Measurements from ENCODE around the gene CCDC69.
"Not testable (repeated sequence)": the region's sequence is repeated elsewhere in the genome, so short reads cannot be mapped to it uniquely, and the experiment has no call there.

CCDC69 gene

GRCh38 chr5:151248651-151249050 lies 24.8 kb upstream of the CCDC69 start:
- DNase-seq (ENCODE audit: low read depth) = no peak
- H3K4me3 ChIP-seq (ENCODE audit: low read depth, low read length) = no peak overlapping the region
- TF ChIP-seq, protein P1, sequence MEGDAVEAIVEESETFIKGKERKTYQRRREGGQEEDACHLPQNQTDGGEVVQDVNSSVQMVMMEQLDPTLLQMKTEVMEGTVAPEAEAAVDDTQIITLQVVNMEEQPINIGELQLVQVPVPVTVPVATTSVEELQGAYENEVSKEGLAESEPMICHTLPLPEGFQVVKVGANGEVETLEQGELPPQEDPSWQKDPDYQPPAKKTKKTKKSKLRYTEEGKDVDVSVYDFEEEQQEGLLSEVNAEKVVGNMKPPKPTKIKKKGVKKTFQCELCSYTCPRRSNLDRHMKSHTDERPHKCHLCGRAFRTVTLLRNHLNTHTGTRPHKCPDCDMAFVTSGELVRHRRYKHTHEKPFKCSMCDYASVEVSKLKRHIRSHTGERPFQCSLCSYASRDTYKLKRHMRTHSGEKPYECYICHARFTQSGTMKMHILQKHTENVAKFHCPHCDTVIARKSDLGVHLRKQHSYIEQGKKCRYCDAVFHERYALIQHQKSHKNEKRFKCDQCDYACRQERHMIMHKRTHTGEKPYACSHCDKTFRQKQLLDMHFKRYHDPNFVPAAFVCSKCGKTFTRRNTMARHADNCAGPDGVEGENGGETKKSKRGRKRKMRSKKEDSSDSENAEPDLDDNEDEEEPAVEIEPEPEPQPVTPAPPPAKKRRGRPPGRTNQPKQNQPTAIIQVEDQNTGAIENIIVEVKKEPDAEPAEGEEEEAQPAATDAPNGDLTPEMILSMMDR (IDR thresholded peaks at IDR 0.05; ENCODE audit: insufficient read depth, low read depth, low read length, missing control alignments) = no peak

GRCh38 chr5:151245680-151246219 lies 21.9 kb upstream of the CCDC69 start:
- no peak overlapping the region for H3K4me3 ChIP-seq (ENCODE audit: low read depth, low read length)
- TF ChIP-seq, protein P1 (IDR thresholded peaks at IDR 0.05; ENCODE audit: insufficient read depth, low read depth, low read length, missing control alignments) = no peak
- DNase-seq (ENCODE audit: low read depth) = no peak

GRCh38 chr5:151244206-151244605 lies 20.3 kb upstream of the CCDC69 start:
- no peak overlapping the region for H3K4me3 ChIP-seq (ENCODE audit: low read depth, low read length)
- TF ChIP-seq, protein P1 (IDR thresholded peaks at IDR 0.05; ENCODE audit: insufficient read depth, low read depth, low read length, missing control alignments) = no peak
- DNase-seq (ENCODE audit: low read depth) = no peak

DNA sequence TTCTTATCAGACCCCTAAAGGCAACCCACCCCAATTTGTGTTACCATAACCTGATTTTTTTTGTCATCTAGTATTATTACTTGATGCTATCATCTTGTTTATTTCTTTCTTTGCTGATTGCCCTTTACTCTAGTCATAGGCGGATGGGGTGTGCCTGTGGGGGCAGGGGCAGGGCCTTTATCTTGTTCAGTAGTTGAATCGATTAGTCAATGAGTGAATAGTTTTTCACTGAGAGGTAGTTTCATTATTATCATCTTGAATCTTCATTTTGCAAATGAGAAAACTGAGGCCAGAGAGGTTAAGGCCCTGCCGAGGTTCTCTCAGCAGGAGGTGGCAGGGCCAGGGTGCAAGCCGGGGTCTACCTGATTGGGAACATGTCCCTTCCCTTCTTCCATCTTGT lies 19.7 kb upstream of the CCDC69 start:
- DNase-seq (ENCODE audit: low read depth) = no peak
- TF ChIP-seq, protein P1 (IDR thresholded peaks at IDR 0.05; ENCODE audit: insufficient read depth, low read depth, low read length, missing control alignments) = no peak
- H3K4me3 ChIP-seq (ENCODE audit: low read depth, low read length) = no peak overlapping the region

DNA sequence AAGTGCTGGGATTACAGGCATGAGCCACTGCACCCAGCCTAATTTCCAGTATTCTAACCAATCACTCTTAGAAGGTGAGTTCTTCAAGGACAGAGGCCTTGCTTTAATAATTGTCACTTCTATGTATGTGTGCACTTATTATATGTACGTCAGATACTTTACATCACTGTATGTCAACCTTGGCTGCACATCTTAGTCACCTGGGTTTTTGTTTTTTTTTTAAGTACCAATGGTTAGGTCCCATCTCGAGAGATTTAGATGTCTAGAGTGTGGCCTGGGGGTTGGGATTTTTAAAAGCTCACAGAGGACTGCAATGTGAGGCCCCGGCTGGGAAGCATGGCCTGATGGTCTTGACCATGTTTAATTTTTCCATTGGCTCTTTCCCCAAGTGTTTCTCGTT lies 19.2 kb upstream of the CCDC69 start:
- TF ChIP-seq, protein P1 (IDR thresholded peaks at IDR 0.05; ENCODE audit: insufficient read depth, low read depth, low read length, missing control alignments) = no peak
- H3K4me3 ChIP-seq (ENCODE audit: low read depth, low read length) = no peak overlapping the region
- no peak for DNase-seq (ENCODE audit: low read depth)

GRCh38 chr5:151240924-151241635 lies 17.2 kb upstream of the CCDC69 start:
- H3K4me3 ChIP-seq (ENCODE audit: low read depth, low read length) = no peak overlapping the region
- DNase-seq (ENCODE audit: low read depth) = no peak
- TF ChIP-seq, protein P1 (IDR thresholded peaks at IDR 0.05; ENCODE audit: insufficient read depth, low read depth, low read length, missing control alignments) = no peak

- H3K4me3 ChIP-seq (ENCODE audit: low read depth, low read length); DNase-seq (ENCODE audit: low read depth): not testable (repeated sequence)
Measured at GRCh38 chr5:151240268-151240835, 16.5 kb upstream of the CCDC69 start.
